Omental fat pad (tissue), 4 donors: ENCODE data around the gene RBMXL3. TPM values are rescaled to one million over a fixed set of nuclear protein-coding genes. Genes with fewer than 3 reads are reported as not detected.

Experiments
- ATAC-seq: fragments of 150-250 bp; one replicate; pipeline ENCODE4 v1.9.1; 2016; ENCODE audit warnings: mild to moderate bottlenecking, moderate library complexity; ENCODE audit not compliant: low FRiP score
- DNase-seq: peaks from one replicate; pipeline ENCODE4 v3.0.0-alpha.2; 2019; ENCODE audit warnings: low spot score
- CTCF ChIP-seq, 3 donors: fragments of 450-650 bp; IDR thresholded peaks; one replicate each; pipeline ENCODE4 v1.5.1; 2016 to 2017; ENCODE audit warnings: antibody characterized with exemption in 3 of 3, mild to moderate bottlenecking in 3 of 3, moderate library complexity in 2 of 3
- total RNA-seq, 4 donors: library from RNA; depleted of rRNA; stranded (reverse); fragments of >200 nt; gene quantifications; one replicate each; pipeline ENCODE4 v1.1.0, GENCODE V29; 2016

The RBMXL3 gene
- total RNA-seq, 4 donors from 2014 or later, result not detected

GRCh38 chrX:115234461-115234860, 45.3 kb downstream of the RBMXL3 start:
- DNase-seq (no peak), ATAC-seq (no peak)
- no peak for TF ChIP-seq CTCF (IDR thresholded peaks at IDR 0.05)

- no peak for ATAC-seq
- no peak for DNase-seq
- no peak for TF ChIP-seq CTCF (IDR thresholded peaks at IDR 0.05)
These were observed 47.4 kb downstream of the RBMXL3 start for GRCh38 chrX:115236560-115236959.

- no peak for ATAC-seq
These were observed 47.8 kb downstream of the RBMXL3 start for GRCh38 chrX:115237056-115237455.

More at GRCh38 chrX:115237056-115237455, 47.8 kb downstream of the RBMXL3 start:
- no peak for TF ChIP-seq CTCF (IDR thresholded peaks at IDR 0.05)
- DNase-seq, result no peak

Other genes starting within 250 kb of the RBMXL3 start
- 1 to 10 TPM in 1 of 4 donors, under 1 TPM in 2, not detected in 1; 0.28 to 2.9 (median 0.56) TPM for gene IL13RA2, start 171.8 kb upstream of the RBMXL3 start, total RNA-seq
- 10 to 100 TPM in 1 of 4 donors, 1 to 10 TPM in 3; 2.2 to 10.6 (median 3.4) TPM for gene LRCH2, start 44.7 kb downstream of the RBMXL3 start, total RNA-seq
- gene LUZP4, start 100.3 kb downstream of the RBMXL3 start, total RNA-seq, result not detected